Progenitor cell of endocrine pancreas (in vitro differentiated cells): Measurements from ENCODE around the gene STAB2. TPM values are rescaled to one million over a fixed set of nuclear protein-coding genes. Genes with fewer than 3 reads are reported as not detected.

Source experiments
- DNase-seq: peaks from one replicate; pipeline ENCODE4 v3.0.0; 2021; ENCODE audit warnings: low spot score; ENCODE audit not compliant: unreplicated experiment
- H3K27ac Mint-ChIP-seq: 2 replicates; pipeline ENCODE4 v1.8.0; 2021; ENCODE audit warnings: mild to moderate bottlenecking, moderate library complexity, mixed read lengths
- H3K27me3 Mint-ChIP-seq: 2 replicates; pipeline ENCODE4 v1.8.0; 2021; ENCODE audit warnings: mixed read lengths
- H3K36me3 Mint-ChIP-seq: 2 replicates; pipeline ENCODE4 v1.8.0; 2022; ENCODE audit warnings: mixed read lengths; ENCODE audit not compliant: insufficient read depth
- H3K4me1 Mint-ChIP-seq: 2 replicates; pipeline ENCODE4 v1.8.0; 2021; ENCODE audit warnings: low read depth, mixed read lengths
- H3K4me3 Mint-ChIP-seq: 2 replicates; pipeline ENCODE4 v1.8.0; 2021; ENCODE audit warnings: low read depth, mild to moderate bottlenecking, moderate library complexity, mixed read lengths
- H3K9me3 Mint-ChIP-seq: 2 replicates; pipeline ENCODE4 v1.8.0; 2021; ENCODE audit warnings: low read depth, mixed read lengths
- CTCF ChIP-seq: fragments of 200-600 bp; sonication (generic); IDR thresholded peaks from one replicate; pipeline ENCODE4 v1.5.0; 2021; ENCODE audit warnings: antibody characterized with exemption, mild to moderate bottlenecking; ENCODE audit not compliant: unreplicated experiment
- total RNA-seq: library from RNA; stranded (reverse); gene quantifications from 2 replicates; pipeline ENCODE4 v1.2.1, GENCODE V29; 2021

Gene STAB2
- total RNA-seq, 1 donor from 2014 or later, result not detected

GRCh38 chr12:103583008-103583407 lies 4.1 kb upstream of the STAB2 start:
- no peak overlapping the region for H3K27ac Mint-ChIP-seq
- no peaks in the 10 kb centered on the region for H3K36me3 Mint-ChIP-seq
- peaks cover 64% of the 10 kb centered on the region for H3K27me3 Mint-ChIP-seq
- no peak for DNase-seq
- no peak for TF ChIP-seq CTCF
- H3K4me1 Mint-ChIP-seq, result peaks cover 1% of the 10 kb centered on the region
- no peak overlapping the region for H3K4me3 Mint-ChIP-seq
- H3K9me3 Mint-ChIP-seq, result no peaks in the 10 kb centered on the region

GRCh38 chr12:103586132-103586531 lies 941 bp upstream of the STAB2 start:
- Mint-ChIP-seq H3K27me3 (peaks cover 63% of the 10 kb centered on the region), H3K9me3 (no peaks in the 10 kb centered on the region), H3K36me3 (no peaks in the 10 kb centered on the region), H3K4me3 (no peak overlapping the region), H3K27ac (no peak overlapping the region), H3K4me1 (peaks cover 5% of the 10 kb centered on the region)
- no peak for DNase-seq
- TF ChIP-seq CTCF, result no peak

GRCh38 chr12:103588680-103589079 lies 1.6 kb downstream of the STAB2 start:
- Mint-ChIP-seq H3K9me3 (no peaks in the 10 kb centered on the region), H3K4me3 (no peak overlapping the region), H3K4me1 (peaks cover 5% of the 10 kb centered on the region), H3K36me3 (no peaks in the 10 kb centered on the region), H3K27me3 (peaks cover 64% of the 10 kb centered on the region), H3K27ac (no peak overlapping the region)
- no peak for DNase-seq
- no peak for TF ChIP-seq CTCF

GRCh38 chr12:103589517-103589916 lies 2.4 kb downstream of the STAB2 start:
- TF ChIP-seq CTCF, result no peak
- Mint-ChIP-seq H3K36me3 (no peaks in the 10 kb centered on the region), H3K4me1 (peaks cover 5% of the 10 kb centered on the region), H3K27me3 (peaks cover 63% of the 10 kb centered on the region), H3K4me3 (no peak overlapping the region), H3K27ac (no peak overlapping the region), H3K9me3 (no peaks in the 10 kb centered on the region)
- DNase-seq, result no peak

GRCh38 chr12:103590271-103590670 lies 3.2 kb downstream of the STAB2 start:
- Mint-ChIP-seq H3K36me3 (no peaks in the 10 kb centered on the region), H3K27me3 (peaks cover 58% of the 10 kb centered on the region), H3K4me3 (no peak overlapping the region), H3K4me1 (peaks cover 5% of the 10 kb centered on the region), H3K27ac (no peak overlapping the region), H3K9me3 (no peaks in the 10 kb centered on the region)
- DNase-seq, result no peak
- no peak for TF ChIP-seq CTCF

GRCh38 chr12:103596981-103597380 lies 9.9 kb downstream of the STAB2 start:
- no peak overlapping the region for H3K4me3 Mint-ChIP-seq
- no peaks in the 10 kb centered on the region for H3K36me3 Mint-ChIP-seq
- DNase-seq, result no peak
- TF ChIP-seq CTCF, result no peak
- peaks cover 27% of the 10 kb centered on the region for H3K27me3 Mint-ChIP-seq
- H3K4me1 Mint-ChIP-seq, result peaks cover 1% of the 10 kb centered on the region
- no peaks in the 10 kb centered on the region for H3K9me3 Mint-ChIP-seq
- H3K27ac Mint-ChIP-seq, result no peak overlapping the region
